ENCODE measurements around the gene TMEM240.
"Not testable (repeated sequence)": the region's sequence is repeated elsewhere in the genome, so short reads cannot be mapped to it uniquely, and the experiment has no call there.

Gene TMEM240

GRCh38 chr1:1540818-1541628 is 599 bp upstream of the TMEM240 start:
- DNase-seq (ENCODE audit: low read depth in 2 of 2, low spot score in 1 of 2) = no peak

- DNase-seq (ENCODE audit: low read depth in 2 of 2, low spot score in 1 of 2) = no peak
Measured at GRCh38 chr1:1539310-1540089, 924 bp downstream of the TMEM240 start.

DNA sequence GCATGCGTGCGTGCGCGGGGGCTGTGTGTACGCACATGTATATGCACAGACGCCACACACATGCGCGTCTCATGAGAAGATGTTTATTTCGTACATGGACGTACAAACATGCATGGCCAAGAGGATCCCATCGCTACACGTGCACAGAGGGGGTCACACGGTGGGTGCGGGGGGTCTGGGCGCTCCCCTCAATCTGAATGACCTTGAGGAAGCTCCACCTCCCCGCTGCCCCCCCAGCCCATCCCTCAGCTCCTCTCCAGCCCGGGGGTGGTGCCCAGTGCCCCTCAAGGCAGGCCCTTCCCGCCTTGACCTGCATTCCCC is 1.5 kb downstream of the TMEM240 start:
- DNase-seq (ENCODE audit: low read depth in 2 of 2, low spot score in 1 of 2) = no peak

DNA sequence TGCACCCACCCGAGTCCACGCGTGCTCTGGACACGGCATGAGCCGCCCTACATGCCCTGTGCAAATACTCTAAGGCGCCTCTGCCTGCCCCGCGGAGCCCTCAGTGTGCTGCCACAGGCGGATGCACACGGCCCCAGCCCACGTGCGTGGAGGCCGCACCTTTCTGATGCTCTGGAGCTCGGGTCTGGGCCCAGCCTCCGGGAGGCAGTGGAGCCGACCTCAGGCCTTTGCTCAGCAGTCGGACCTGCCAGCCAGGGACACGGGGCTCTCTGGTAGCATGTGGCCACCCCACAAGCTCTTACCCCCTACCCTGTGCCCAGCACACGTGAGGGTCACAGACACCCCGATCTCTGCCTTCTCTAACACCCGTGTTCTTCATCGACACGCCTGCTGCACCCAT is 2.1 kb downstream of the TMEM240 start:
- DNase-seq (ENCODE audit: low read depth in 2 of 2, low spot score in 1 of 2) = no peak

DNA sequence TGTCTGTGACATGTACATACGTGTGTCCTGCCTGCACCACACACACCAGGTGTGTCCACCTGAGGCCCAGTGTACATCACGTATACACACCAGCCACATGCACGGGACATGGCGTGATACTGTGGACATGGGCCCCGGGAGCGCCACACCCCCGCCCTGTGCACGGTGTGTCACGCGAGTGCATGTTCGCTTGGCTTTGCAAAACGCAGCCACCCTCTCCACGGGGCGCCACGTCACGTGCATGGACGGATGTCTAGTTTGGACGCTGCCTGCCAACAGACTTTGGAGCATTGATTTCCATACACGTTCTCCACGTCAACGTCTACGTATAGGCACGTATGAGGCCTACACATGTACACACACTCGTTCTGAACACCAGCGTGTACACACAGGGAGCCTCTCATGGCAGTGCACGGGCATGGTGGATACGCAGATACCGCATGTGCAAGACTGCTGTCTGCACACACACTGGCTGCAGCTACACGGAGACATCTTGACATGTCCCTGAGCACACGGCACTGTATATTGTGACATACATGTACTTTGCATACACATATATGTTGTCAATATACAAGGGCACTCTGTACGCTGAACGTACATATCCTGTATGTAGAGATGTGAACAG is 2.7 kb downstream of the TMEM240 start:
- DNase-seq (ENCODE audit: low read depth in 2 of 2, low spot score in 1 of 2) = no peak

DNA sequence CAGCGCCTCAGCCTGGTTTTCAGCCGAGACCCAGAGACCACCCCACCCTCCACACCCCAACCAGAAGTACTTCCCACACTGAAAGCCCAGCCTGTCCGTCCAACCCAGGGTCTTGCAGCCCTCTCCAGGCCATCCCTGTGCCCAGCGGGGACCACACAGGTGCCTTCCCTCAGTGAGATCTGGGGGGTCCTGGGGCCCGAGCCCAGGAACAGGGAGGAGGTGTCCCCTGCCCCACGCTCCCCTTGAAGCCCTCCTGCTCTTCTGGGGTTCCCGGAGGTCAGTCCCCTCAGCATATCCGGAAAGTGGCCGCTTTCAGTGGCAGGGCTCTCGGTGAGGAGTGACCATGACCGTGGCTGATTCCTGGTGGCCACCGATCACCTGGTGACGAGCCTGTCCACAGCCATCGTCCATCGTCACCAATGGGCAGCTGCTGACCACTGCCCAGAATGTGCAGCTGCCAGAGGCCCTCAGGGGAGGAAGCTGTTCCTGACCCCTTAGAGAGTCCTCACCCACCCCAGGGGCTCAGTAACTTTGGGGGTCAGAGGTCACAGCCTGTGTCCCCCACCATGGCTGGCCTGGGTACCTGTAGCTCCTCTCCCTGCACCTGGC is 3.4 kb downstream of the TMEM240 start:
- DNase-seq (ENCODE audit: low read depth in 2 of 2, low spot score in 1 of 2) = no peak

DNA sequence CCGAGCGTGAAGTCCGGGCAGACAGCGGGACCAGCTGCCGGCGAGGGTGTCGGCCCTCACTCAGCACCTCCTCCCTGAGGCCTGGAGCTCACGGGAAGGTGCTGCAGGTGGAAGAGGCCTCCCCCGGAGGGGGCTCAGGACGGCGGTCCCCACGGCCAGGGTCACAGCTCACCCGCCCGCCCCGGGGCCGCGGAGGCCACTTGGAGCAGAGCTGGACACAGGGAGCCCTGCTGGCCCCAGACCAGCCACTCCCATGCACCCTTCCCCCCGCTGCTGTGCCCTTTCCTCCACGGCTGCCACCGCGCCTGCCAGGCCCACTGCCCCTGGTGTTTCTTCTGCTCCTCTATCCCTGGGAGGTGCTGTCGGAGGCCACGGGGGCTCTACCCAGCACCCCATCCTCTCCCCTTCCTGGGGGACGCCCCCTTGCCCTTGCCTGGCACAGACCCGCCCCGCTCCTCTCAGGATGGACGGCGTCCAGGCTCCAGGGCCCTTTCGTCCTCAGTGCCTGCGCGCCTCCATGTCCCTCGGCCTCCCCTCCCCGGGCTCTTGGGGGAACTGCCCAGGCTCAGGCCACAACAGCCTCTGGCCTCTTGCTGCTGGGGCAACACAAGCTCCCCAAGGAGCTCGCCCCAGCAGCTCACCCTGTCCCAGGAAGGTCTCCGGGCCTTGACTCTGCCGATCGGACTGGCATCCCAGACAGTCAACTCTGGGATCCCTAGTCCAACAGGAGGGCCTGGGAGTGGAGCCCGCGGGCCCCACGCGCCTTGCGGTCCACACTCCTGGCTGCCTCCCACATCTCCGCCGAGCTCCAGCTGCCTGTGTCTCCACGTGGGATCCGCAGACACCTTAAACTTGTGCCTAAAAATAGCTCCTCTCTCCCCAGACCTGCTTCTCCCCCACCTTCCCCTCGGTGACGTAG is 4.1 kb downstream of the TMEM240 start:
- DNase-seq (ENCODE audit: low read depth in 2 of 2, low spot score in 1 of 2) = no peak

DNA sequence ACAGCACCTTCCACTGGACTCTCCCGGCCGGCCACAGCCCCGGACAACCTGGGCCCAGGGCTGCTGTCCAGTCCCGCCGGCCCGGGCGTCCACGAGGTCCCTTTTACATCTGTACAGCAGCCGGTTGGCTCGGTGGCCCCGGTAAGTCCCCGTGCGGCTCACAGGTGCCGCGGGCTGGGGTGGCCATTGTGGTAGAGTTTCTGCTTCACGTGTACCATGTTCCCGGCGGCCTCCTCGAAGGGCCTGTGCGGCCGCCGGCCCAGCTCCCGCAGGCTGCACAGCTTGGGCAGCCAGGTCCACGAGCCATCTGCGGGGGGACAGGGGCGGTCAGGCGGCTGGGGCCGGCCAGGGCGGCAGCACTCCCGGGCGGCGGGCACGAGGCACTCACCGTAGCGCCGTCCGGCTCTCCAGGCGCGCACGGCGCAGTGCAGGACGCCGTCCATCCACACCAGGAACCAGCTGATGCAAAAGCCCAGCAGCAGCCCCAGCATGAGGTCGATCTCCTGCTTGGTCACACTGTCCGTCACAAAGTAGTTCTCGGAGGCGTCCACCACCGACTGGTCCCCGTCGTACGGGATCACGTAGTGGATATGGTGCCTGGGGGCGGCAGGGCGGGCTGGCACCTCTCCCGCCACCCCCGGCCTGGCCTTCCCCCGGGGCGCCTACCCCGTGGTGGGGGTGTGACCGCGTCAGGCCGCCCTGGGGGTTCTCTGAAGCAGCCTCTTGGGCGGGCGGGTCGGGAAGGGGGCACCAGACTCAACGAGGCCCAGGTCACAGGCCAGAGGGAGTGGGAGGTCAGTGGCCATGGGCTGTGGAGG is 5.0 kb downstream of the TMEM240 start:
- no peak for DNase-seq (ENCODE audit: low read depth in 2 of 2, low spot score in 1 of 2)

DNA sequence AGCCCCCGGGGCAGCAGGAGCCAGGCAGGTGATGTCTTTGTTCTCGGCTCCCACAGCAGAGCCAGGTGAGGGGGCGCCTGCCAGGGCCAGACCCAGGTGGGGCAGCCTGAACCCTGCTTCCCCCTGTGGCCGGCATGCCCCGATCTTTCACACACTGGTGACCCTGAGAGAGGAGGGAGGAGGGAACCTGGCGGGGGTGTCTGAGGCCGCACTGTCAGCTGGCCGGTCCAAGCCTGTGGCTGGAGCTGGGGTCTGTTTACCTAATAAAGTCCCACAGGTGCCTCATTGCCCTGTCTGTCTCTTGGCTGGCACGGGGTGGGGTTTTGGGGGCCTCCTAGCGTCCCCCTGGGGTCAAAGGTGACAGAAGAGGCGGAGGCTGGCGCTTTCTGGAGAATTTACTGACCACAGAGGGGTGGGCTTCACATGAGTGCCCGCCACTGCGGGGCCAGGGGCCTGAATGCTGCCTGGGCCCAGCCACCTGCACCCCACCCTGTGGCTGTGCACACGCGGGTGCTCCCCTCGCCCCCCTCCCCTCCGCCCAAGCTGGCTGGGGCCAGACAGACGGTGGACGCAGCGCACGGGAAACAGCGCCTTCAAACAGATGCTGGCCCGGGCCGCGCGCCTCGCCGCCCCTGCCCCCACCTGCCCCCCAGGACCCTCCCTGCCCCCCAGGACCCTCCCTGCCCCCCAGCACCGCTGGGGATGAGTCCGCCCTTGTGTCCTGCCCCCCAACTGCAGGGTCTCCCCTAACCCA is 5.8 kb downstream of the TMEM240 start:
- no peak for DNase-seq (ENCODE audit: low read depth in 2 of 2, low spot score in 1 of 2)

DNA sequence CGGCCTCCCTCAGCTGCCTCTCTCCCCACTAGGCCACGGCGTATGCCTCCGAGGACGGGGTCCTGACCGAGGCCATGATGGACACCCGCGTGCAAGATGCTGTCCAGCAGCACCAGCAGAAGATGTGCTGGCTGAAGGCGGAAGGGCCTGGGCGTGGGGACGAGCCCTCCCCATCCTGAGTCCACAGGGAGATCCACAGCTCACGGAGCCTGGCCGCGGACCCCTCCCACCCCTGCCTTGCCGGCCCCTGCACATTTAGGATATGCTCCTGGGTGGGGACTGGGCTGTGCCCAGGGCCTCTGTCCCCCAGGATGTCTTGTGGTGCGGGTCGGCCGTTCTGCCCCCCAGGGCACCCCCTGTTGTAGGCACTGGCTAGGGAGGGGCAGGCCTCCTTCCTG is 6.5 kb downstream of the TMEM240 start:
- not testable (repeated sequence) for DNase-seq (ENCODE audit: low read depth in 2 of 2, low spot score in 1 of 2)

- not testable (repeated sequence) for DNase-seq (ENCODE audit: low read depth in 2 of 2, low spot score in 1 of 2)
Measured at GRCh38 chr1:1533176-1533893, 7.1 kb downstream of the TMEM240 start.

GRCh38 chr1:1531947-1532346 is 8.5 kb downstream of the TMEM240 start:
- no peak for DNase-seq (ENCODE audit: low read depth in 2 of 2, low spot score in 1 of 2)

DNA sequence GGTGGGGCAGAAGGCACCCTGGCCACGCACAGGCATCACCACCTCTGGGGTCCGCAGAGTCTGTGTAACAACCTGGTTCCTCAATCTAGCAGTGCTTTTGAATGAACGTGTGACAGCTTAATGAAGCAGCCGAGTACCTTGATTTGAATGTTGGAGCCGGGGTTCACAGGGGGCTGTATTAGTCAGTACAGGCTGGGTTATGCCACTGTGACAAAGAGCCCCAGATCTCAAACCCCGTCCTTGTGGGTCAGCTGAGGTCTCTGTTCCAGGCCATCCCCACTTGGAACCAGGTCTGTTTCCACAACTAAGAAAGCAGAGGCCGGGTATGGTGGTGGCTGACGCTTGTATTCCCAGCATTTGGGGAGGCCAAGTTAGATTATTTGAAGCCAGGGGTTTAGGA is 10.5 kb downstream of the TMEM240 start:
- no peak for DNase-seq (ENCODE audit: low read depth in 2 of 2, low spot score in 1 of 2)

DNA sequence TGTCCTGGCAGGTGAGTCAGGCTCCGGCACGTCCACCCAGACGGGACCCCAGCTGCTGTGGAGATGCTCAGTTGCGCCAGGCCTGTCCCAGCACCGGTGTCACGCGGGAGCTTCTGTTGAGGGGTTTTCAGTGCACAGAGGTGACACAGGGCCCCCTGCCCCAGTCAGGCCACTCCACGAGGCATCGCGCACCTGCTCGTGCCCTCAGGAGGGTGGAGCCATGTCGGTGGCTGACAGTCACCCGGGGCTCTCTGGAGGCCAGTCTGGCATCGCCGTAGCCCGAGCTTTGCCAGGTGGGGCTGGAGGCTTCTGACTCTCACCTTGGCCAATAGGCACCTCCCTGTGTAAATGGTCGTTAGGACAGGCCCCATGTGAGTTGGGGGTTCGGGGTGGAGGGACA is 11.1 kb downstream of the TMEM240 start:
- DNase-seq (ENCODE audit: low read depth in 2 of 2, low spot score in 1 of 2) = no peak

DNA sequence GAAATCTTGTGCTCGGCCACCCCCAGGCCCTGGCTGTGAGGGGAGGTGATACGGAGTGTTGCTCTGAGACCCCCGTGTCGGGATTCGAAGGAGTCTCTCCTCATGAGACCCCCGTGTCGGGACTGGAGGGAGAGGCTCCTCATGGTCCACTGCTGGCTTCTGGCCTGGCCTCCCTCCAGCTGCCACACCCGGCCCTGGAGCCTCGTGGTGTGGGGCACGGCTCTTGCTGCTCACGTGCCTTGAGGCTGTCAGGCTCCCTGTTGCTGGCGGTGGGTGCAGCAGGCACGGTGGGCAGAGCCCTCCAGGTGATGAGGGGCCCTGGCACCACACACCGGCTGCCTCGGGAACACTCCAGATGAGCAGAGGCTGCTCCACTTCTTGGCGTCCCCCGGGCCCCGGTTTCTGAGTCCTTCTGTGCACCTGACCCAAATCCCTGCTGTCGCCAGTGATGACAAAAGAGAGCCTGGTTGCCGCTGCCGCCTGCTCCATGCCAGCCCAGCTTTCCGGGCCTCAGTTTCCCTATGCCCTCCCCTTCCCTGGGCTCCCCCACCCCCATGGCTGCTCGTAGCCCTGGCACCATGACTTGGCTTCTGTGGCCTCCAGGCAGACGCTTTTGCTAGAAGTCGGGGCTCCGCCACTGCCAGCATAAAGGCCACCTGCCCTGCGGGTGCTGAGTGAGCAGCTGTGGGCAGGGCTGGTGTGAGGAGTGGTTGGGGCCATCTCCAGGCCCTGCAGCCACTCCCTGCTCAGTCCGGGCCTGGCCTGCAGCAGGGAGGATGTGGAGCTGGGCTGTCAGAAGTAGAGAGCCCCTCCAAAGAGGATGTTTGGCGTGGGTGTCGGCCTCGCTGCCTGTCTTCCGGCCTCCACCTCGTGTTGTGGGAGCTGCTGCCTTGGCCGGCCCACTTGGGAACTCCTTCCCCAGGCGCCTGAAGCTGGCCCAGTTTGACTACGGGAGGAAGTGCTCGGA is 11.8 kb downstream of the TMEM240 start:
- DNase-seq (ENCODE audit: low read depth in 2 of 2, low spot score in 1 of 2) = no peak

- DNase-seq (ENCODE audit: low read depth in 2 of 2, low spot score in 1 of 2) = no peak
Measured at GRCh38 chr1:1527092-1527816, 13.2 kb downstream of the TMEM240 start.

GRCh38 chr1:1526476-1526875 is 13.9 kb downstream of the TMEM240 start:
- not testable (repeated sequence) for DNase-seq (ENCODE audit: low read depth in 2 of 2, low spot score in 1 of 2)
